HG02798 (cell line): ENCODE measurements around the gene ATG16L1.
"Not testable (repeated sequence)": the region's sequence is repeated elsewhere in the genome, so short reads cannot be mapped to it uniquely, and the experiment has no call there.

ENCODE experiments used
- ATAC-seq: cut with Tn5 transposase; IDR thresholded peaks from one replicate; pipeline ENCODE4 v1.9.1; 2021; ENCODE audit warnings: mild to moderate bottlenecking; ENCODE audit not compliant: unreplicated experiment, poor library complexity

Gene ATG16L1

GRCh38 chr2:233325256-233325655 lies 73.8 kb downstream of the ATG16L1 start:
- no peak for ATAC-seq

GRCh38 chr2:233325814-233326213 lies 74.3 kb downstream of the ATG16L1 start:
- no peak for ATAC-seq

GRCh38 chr2:233326500-233326899 lies 75.0 kb downstream of the ATG16L1 start:
- no peak for ATAC-seq

GRCh38 chr2:233328922-233329321 lies 77.4 kb downstream of the ATG16L1 start:
- no peak for ATAC-seq

- ATAC-seq: no peak
Observed at GRCh38 chr2:233329489-233330135, 78.1 kb downstream of the ATG16L1 start.

- peak; percentile 82 for ATAC-seq
Observed at GRCh38 chr2:233331536-233331935, 80.1 kb downstream of the ATG16L1 start.

- ATAC-seq: no peak
Observed at GRCh38 chr2:233332125-233332524, 80.7 kb downstream of the ATG16L1 start.

- ATAC-seq: no peak
Observed at GRCh38 chr2:233334915-233335314, 83.4 kb downstream of the ATG16L1 start.

GRCh38 chr2:233336091-233336490 lies 84.6 kb downstream of the ATG16L1 start:
- not testable (repeated sequence) for ATAC-seq

GRCh38 chr2:233336541-233336940 lies 85.1 kb downstream of the ATG16L1 start:
- ATAC-seq: no peak

GRCh38 chr2:233338046-233338445 lies 86.6 kb downstream of the ATG16L1 start:
- no peak for ATAC-seq

- ATAC-seq: no peak
Observed at GRCh38 chr2:233338812-233339368, 87.4 kb downstream of the ATG16L1 start.

- no peak for ATAC-seq
Observed at GRCh38 chr2:233339427-233339826, 88.0 kb downstream of the ATG16L1 start.

- no peak for ATAC-seq
Observed at GRCh38 chr2:233341296-233341695, 89.8 kb downstream of the ATG16L1 start.

GRCh38 chr2:233342301-233342700 lies 90.8 kb downstream of the ATG16L1 start:
- ATAC-seq: no peak

GRCh38 chr2:233343171-233343705 lies 91.8 kb downstream of the ATG16L1 start:
- ATAC-seq: no peak
